HG02870 (cell line): ENCODE results near the gene KYAT1.

Experiments
- ATAC-seq: cut with Tn5 transposase; IDR thresholded peaks from one replicate; pipeline ENCODE4 v1.9.1; 2021; ENCODE audit warnings: mild to moderate bottlenecking, moderate library complexity; ENCODE audit not compliant: unreplicated experiment

KYAT1 gene

GRCh38 chr9:128786681-128787601, 94.8 kb downstream of the KYAT1 start, which contains the start of gene TBC1D13:
TBC1D13 (plus strand) TSS chr9:128787253; CDS start chr9:128787354, 101 bp downstream.
- peak; percentile 71 for ATAC-seq

- no peak for ATAC-seq
These were observed 96.3 kb downstream of the KYAT1 start for GRCh38 chr9:128785427-128785826.
